Dedifferentiated amniotic fluid mesenchymal stem cell (primary cell): ENCODE results near the gene VEPH1.

Experiments used
- DNase-seq: peaks from one replicate; pipeline ENCODE4 v3.0.0-alpha.2; 2016; ENCODE audit errors: extremely low spot score

Gene VEPH1

GRCh38 chr3:157261000-157261399 is 242.2 kb downstream of the VEPH1 start:
- DNase-seq, result no peak

DNA sequence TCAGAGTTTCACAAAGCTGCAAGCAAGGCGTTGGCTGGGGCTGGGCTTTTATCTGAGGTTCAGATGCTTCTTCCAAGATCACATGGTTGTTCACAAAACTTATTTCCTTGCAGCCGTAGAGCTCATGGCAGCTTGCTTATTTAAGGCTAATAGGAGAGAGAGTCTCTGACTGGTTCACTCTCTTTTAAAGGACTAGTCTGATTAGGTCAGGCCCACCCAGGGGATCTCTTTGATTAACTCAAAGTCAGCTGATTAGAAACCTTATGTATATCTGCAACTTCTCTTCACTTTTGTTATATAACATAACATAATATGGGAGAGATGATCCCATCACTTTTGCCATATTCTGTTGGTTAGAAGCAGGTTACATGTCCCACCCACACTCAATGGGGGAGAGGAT is 243.4 kb downstream of the VEPH1 start:
- no peak for DNase-seq

DNA sequence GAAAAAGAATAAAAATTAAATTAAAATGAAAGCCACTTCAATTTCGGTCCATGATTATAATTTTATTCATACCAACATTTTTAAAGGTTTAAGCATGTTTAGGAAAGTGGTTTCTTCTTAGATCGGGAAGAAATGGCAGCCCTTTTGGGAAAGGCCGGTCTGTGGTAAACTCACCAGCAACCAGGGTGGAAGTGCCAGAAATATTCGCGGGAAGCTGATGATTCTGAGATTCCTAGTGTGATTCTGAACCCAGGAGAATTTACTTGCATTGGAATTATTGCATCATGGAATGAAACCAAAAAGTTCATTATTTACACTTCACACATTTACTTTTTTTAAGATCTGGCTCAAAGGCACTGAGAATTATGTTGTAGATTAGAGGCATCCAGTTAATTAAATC is 246.1 kb downstream of the VEPH1 start:
- DNase-seq, result no peak

GRCh38 chr3:157255797-157256196 is 247.4 kb downstream of the VEPH1 start:
- DNase-seq, result no peak

- no peak for DNase-seq
Measured at GRCh38 chr3:157251685-157252084, 251.5 kb downstream of the VEPH1 start.

DNA sequence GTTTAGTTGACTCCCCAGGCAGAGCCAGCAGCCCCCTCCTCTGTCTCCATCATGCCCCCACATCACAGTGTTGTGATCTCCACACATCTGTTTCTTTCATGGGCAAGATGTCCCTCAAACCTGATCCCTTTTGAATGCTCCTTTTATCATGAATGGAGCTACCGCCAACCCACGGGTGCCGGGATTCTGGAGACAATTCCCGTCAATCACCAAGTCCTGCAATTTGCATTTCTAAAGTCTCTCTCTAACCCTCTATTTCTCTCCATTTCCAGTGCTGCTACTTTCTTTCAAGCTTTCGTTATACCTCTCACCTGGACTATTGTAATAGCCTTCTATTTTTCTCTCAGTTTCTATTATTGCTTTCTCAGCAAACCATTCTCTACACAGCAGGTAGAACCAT is 253.6 kb downstream of the VEPH1 start:
- no peak for DNase-seq

DNA sequence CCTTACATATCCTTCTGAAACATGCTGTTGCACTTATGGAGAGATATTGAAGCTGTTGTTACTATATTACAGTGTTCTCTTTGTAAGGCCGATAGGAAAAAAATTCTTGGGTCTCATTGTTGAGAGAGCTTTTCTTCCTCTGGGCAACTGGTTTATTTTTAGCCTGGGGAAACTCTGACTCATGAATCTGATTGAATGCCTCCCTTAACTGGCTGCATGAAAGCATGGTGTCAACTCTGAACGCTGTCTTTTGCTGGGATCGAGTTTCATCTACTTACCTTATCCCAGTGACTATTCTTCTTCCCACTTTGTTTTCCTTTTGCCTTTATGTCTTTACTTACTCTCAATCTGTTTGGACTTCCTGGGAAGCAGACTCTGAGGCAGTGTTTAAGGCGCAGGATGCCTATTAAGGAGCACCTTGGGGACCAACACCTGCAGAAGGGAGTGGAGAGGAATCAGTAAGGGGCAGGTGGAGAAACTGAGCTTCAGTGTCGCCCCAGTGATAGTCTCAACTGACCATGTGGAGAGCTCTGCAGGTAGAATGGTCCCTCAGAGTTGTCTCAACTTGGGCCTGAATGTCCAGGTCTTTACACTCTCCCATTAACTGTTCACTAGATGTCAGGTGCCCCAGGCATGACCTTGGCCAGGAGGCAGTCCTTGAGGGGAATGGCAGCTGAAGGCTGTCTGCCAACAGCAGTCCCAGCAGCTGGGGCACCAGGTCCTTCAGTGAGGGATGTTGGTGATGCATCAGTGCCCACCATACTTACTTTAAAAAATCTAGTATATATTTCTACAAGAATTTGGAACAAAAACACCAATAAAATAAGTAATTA is 254.4 kb downstream of the VEPH1 start:
- DNase-seq, result peak; percentile 95

- DNase-seq, result no peak
Measured at GRCh38 chr3:157247391-157247790, 255.8 kb downstream of the VEPH1 start.

- DNase-seq, result no peak
Measured at GRCh38 chr3:157242836-157243235, 260.4 kb downstream of the VEPH1 start.

DNA sequence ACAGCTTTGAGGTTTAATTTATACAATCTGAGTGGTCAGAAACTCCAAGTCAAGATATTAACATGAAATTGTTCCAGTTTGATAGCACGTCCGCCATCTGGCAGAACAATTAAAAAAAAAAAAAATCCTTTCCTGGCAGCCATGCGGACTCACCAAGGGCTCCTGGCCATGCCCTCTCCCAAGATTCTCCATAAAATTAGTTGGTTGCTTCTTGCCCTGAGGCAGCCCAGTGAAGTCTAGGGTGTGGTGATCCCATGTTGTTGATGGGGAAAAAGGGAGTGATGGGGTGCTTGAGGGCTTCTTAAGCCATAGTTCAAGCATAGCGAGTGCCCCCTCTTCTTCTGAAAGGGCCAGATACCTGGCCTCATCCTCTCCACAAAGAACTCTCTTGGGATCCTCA is 261.6 kb downstream of the VEPH1 start:
- DNase-seq, result no peak

- DNase-seq, result peak; percentile 54
Measured at GRCh38 chr3:157240408-157240807, 262.8 kb downstream of the VEPH1 start.

GRCh38 chr3:157239082-157239704 is 264.0 kb downstream of the VEPH1 start:
- no peak for DNase-seq

- peak; percentile 39 for DNase-seq
Measured at GRCh38 chr3:157238457-157238856, 264.8 kb downstream of the VEPH1 start.

DNA sequence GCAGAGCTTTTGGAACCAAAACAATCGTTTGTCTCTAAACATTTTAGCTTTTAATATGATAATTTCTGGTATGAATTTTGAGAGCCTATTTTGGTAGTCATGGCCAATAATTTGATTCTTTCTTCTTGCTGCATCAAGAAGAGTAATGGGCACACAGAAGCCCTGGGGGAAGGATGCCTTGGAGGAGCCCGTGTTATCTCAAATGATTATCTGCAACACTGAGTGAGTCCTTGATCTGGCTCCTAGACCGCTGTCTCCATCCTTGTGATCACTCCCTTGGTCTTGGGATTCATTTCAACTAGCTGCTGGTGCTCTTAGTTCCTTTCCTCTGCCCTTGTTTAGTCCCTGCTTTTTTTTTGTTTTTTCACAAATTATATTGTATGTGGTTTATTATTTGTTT is 265.3 kb downstream of the VEPH1 start:
- DNase-seq, result no peak

DNA sequence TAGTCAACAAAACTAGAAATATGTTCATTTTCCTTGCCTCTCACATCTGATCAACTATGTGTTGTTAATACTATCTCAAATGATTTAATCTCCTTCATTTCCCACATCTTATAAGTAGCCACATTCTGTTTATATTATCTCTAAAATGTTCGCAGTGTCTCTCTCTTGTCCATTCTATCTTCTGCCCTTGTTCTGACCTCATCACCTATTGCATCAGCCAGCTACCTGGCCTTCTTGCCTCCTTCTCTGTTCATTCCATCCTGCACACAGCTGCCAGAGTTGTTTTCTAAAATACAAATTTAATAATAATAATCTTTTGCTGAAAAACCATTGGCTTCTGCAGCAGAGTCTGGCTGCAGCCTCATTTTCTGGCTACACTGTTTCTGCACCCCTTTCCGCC is 267.9 kb downstream of the VEPH1 start:
- DNase-seq, result no peak

- no peak for DNase-seq
Measured at GRCh38 chr3:157233923-157234322, 269.3 kb downstream of the VEPH1 start.

GRCh38 chr3:157232141-157232540 is 271.1 kb downstream of the VEPH1 start:
- DNase-seq, result no peak

DNA sequence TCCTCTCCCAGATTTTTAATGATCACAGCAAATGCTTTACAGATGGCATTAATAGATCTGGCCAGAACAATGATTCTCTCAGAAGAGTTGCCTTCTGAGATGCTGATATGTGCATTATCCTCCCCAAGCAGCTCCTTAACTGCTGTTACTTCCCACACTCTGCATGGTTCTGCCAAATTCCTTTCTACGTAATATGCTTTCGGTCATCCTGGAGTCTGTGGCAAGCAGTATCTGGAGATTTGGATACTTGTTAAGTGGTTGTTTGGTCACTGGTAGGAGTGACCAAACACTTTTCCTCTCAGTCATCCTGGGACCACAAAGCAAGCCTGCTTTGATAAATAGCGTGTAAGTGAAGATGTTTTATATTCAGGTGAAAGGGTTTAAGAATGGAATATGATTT is 272.1 kb downstream of the VEPH1 start:
- DNase-seq, result peak; percentile 32

DNA sequence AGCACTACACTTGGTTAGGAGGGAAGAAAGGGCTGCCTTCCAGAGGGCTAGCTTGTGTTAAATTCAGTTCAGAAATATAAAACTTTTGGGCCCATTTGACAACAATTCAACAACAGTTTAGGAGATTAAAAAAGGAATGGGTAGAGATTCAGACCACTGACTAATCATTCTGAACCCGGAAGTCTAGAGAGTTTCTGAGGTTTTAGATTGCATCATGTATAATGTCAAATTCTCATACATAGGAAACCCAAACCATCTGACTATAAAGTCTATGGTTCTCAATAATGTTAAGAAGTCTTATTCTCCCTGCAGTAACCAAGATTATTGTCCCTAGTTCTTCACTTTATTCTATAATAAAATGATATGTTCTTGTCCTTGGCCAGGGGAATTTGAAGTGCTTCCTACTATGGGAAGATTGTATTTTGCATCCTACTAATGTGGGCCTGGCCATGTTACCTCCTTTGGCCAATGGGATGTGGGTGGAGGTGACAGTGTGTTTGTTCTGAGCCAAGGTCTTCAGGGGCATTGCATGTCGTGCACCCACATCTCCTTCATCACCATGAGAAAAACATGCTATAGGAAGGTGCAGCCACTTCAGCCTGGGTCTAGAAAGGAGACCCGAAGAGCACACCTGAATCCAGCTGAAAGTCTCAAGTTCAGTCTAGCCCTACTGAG is 276.9 kb downstream of the VEPH1 start:
- no peak for DNase-seq

DNA sequence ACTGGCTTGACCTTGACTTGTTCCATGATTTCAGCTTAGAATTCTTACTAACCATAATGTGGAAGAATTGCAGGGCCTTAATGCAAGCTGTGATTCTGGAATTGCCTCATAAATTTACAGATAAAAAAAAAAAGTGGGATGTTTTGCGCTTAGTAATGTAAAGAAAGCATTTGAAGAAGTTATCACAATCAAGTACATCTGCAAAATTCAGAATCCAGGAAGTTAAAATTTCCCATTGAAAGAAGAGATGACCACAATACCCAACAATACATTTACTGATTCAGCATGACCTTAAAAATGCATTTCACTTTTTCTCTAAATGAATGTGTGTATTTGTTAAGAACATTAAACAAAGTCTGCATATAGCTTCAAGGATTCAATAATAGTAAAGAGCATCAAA is 278.2 kb downstream of the VEPH1 start:
- no peak for DNase-seq

DNA sequence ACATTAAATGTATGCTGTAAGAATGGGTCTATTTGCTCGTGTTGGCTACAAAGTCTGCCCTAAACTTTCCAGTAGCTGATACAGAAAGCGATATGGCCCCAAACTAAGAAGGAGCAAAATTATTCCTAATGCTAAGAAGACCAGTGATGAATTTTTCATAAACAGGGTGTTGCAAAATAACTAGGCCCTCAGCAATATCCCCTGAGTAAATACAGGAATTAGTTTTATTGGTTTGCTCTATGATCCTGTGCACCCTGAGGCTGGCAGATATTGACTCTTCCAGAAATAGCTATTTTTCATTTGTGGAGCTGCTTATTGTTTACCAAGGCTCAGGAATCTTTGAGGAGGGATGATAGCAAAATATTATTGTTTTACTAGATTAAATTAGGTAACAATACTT is 282.3 kb downstream of the VEPH1 start:
- no peak for DNase-seq

GRCh38 chr3:157220211-157220610 is 283.0 kb downstream of the VEPH1 start:
- no peak for DNase-seq

DNA sequence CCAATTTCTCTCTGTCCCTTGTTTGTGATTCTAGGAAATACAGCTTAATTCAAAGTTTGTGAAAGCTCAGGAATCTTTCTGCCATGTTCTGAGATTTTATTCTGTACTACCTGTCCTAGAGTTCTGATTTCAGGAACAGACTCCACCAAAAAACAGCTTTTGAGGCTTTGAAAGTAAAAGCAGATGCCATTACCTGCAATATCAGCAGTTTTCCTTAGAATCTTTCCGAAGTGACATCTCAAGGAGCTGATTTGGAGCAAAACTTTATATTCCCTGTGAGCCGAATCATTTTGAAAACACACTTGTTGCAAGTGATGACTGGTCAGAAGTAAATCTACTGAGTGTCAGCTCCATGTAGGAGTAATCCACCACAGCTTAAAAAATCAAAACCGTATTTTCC is 284.0 kb downstream of the VEPH1 start:
- no peak for DNase-seq
